ENCODE results near the gene DNAL1.

DNA sequence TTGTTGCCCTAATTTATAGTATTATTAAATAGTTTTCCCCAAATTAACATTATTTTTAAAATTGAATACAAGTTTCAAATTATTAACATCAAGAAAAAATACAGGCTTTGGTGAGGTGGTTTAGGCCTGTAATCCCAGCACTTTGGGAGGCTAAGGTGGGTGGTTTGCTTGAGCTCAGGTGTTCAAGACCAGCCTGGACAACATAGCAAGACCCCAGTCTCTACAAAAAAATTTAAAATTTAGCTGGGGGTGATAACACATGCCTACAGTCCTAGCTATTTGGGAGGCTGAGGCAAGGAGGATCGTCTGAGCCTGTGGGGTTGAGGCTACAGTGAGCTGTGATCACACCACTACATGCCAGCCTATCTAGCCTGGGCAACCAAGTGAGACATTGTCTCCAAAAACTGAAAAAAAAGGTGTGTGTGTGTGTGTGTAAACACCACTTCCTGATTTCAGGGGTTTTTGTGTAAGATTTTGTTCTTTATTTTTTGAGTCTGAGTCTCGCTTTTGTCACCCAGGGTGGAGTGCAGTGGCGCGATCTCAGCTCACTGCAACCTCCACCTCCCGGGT, 3.9 kb upstream of the DNAL1 start:
- TF ChIP-seq ZNF174 (tag by site-specific recombination; IDR thresholded peaks at IDR 0.05) (no peak), ZNF558 (tag by site-specific recombination; IDR thresholded peaks at IDR 0.05) (no peak), ZNF19 (tag by site-specific recombination; IDR thresholded peaks at IDR 0.05; ENCODE audit: low read depth) (no peak)
- TF ChIP-seq, protein P1, sequence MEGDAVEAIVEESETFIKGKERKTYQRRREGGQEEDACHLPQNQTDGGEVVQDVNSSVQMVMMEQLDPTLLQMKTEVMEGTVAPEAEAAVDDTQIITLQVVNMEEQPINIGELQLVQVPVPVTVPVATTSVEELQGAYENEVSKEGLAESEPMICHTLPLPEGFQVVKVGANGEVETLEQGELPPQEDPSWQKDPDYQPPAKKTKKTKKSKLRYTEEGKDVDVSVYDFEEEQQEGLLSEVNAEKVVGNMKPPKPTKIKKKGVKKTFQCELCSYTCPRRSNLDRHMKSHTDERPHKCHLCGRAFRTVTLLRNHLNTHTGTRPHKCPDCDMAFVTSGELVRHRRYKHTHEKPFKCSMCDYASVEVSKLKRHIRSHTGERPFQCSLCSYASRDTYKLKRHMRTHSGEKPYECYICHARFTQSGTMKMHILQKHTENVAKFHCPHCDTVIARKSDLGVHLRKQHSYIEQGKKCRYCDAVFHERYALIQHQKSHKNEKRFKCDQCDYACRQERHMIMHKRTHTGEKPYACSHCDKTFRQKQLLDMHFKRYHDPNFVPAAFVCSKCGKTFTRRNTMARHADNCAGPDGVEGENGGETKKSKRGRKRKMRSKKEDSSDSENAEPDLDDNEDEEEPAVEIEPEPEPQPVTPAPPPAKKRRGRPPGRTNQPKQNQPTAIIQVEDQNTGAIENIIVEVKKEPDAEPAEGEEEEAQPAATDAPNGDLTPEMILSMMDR (tag by site-specific recombination; IDR thresholded peaks at IDR 0.05): no peak
- TF ChIP-seq, protein P2, sequence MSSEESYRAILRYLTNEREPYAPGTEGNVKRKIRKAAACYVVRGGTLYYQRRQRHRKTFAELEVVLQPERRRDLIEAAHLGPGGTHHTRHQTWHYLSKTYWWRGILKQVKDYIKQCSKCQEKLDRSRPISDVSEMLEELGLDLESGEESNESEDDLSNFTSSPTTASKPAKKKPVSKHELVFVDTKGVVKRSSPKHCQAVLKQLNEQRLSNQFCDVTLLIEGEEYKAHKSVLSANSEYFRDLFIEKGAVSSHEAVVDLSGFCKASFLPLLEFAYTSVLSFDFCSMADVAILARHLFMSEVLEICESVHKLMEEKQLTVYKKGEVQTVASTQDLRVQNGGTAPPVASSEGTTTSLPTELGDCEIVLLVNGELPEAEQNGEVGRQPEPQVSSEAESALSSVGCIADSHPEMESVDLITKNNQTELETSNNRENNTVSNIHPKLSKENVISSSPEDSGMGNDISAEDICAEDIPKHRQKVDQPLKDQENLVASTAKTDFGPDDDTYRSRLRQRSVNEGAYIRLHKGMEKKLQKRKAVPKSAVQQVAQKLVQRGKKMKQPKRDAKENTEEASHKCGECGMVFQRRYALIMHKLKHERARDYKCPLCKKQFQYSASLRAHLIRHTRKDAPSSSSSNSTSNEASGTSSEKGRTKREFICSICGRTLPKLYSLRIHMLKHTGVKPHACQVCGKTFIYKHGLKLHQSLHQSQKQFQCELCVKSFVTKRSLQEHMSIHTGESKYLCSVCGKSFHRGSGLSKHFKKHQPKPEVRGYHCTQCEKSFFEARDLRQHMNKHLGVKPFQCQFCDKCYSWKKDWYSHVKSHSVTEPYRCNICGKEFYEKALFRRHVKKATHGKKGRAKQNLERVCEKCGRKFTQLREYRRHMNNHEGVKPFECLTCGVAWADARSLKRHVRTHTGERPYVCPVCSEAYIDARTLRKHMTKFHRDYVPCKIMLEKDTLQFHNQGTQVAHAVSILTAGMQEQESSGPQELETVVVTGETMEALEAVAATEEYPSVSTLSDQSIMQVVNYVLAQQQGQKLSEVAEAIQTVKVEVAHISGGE (tag by site-specific recombination; conservative IDR thresholded peaks at IDR 0.05; ENCODE audit: low read depth): no peak
- TF ChIP-seq, protein P3, sequence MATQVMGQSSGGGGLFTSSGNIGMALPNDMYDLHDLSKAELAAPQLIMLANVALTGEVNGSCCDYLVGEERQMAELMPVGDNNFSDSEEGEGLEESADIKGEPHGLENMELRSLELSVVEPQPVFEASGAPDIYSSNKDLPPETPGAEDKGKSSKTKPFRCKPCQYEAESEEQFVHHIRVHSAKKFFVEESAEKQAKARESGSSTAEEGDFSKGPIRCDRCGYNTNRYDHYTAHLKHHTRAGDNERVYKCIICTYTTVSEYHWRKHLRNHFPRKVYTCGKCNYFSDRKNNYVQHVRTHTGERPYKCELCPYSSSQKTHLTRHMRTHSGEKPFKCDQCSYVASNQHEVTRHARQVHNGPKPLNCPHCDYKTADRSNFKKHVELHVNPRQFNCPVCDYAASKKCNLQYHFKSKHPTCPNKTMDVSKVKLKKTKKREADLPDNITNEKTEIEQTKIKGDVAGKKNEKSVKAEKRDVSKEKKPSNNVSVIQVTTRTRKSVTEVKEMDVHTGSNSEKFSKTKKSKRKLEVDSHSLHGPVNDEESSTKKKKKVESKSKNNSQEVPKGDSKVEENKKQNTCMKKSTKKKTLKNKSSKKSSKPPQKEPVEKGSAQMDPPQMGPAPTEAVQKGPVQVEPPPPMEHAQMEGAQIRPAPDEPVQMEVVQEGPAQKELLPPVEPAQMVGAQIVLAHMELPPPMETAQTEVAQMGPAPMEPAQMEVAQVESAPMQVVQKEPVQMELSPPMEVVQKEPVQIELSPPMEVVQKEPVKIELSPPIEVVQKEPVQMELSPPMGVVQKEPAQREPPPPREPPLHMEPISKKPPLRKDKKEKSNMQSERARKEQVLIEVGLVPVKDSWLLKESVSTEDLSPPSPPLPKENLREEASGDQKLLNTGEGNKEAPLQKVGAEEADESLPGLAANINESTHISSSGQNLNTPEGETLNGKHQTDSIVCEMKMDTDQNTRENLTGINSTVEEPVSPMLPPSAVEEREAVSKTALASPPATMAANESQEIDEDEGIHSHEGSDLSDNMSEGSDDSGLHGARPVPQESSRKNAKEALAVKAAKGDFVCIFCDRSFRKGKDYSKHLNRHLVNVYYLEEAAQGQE (tag by site-specific recombination; IDR thresholded peaks at IDR 0.05): no peak
- TF ChIP-seq, protein P4, sequence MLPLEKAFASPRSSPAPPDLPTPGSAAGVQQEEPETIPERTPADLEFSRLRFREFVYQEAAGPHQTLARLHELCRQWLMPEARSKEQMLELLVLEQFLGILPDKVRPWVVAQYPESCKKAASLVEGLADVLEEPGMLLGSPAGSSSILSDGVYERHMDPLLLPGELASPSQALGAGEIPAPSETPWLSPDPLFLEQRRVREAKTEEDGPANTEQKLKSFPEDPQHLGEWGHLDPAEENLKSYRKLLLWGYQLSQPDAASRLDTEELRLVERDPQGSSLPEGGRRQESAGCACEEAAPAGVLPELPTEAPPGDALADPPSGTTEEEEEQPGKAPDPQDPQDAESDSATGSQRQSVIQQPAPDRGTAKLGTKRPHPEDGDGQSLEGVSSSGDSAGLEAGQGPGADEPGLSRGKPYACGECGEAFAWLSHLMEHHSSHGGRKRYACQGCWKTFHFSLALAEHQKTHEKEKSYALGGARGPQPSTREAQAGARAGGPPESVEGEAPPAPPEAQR (tag by site-specific recombination; IDR thresholded peaks at IDR 0.05): no peak

Data from HEK293 (cell line).